Measurements from ENCODE around the gene DDIT4.

DDIT4 gene

DNA sequence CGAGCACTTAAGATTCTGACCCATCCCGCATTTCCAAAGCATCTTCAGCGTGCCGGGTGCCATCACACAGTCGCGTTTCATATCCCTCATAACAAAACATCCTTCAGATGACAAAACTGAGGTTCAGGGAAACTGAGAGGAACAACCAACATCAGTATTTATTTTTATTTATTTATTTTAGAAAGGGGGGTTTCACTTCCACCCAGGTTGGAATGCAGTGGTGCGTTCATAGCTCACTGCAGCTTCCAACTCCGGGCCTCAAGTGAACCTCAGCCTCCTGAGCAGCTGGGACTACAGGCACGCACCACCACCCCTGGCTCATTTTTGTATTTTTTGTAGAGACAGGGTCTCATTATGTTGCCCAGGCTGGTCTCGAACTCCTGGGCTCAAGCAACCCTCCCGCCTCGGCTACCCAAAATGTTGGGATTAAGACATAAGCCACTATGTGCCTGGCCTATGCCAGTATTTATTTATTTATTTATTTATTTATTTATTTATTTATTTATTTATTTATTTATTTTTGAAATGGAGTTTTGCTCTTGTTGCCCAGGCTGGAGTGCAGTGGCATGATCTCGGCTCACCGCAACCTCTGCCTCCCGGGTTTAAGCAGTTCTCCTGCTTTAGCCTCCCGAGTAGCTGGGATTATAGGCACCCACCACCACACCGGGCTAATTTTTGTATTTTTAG is 24.4 kb upstream of the DDIT4 start:
- peak; percentile 63 for DNase-seq (ENCODE audit: low spot score)

DNA sequence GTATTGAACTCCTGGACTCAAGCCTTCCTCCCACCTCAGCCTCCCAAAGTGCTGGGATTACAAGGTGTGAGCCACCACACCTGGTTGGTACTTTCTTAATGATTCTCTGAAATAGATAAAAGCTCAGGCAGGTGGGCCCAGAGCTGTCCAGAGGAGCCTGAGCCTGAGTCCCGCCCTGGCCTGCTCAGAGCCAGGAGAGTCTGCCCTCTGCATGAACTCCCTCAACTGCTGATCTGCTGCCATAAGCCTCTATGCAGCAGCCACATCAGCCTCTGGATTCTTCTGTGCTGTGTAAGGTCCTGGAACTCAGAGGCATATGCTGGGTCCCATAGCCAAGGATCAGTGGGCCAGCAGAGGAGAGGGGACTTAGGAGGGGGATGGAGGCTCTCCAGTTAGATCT is 23.1 kb upstream of the DDIT4 start:
- no peak for DNase-seq (ENCODE audit: low spot score)

GRCh38 chr10:72251635-72252034 is 22.1 kb upstream of the DDIT4 start:
- no peak for DNase-seq (ENCODE audit: low spot score)

DNA sequence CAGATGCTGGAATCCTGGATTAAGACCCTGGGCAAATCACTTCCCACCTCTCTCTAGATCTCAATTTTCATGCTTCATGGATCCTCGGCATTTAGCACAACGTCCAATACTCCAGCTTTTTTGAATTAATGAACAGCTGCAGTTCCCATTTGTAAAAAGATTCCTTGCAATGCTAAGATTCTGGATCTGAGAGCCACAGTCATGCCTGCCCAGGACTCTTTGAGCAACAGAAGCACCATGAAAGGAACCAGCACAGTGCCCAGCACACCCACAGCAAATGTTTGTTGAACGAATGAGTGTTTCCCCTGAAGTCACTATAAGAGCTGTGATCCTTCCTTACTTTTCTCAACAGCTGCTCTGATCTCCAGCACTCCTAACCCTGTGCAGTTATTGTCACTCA is 20.8 kb upstream of the DDIT4 start:
- no peak for DNase-seq (ENCODE audit: low spot score)

DNA sequence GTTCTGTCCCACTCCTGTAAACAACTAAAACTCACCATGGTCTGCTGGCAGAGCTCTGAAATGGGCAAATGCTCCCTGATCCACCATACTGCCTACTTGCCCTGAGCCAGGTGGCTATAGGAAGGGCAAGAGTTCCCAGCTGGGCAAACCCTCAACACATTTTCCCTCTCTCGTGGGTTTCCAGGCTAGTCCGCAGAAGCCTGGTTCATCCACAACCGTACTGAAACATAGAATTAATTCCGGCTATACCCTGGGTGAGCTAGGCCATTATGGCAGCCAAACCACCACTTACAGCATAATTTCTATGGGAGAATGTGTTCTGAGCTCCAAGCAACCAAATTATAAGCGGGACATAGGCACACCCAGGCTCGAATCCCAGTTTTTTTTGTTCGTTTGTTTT is 20.1 kb upstream of the DDIT4 start:
- no peak for DNase-seq (ENCODE audit: low spot score)

GRCh38 chr10:72254813-72255568 is 18.7 kb upstream of the DDIT4 start:
- no peak for DNase-seq (ENCODE audit: low spot score)

- DNase-seq (ENCODE audit: low spot score) = no peak
Observed at GRCh38 chr10:72255977-72256729, 17.6 kb upstream of the DDIT4 start.

- DNase-seq (ENCODE audit: low spot score) = peak; percentile 43
Observed at GRCh38 chr10:72257051-72257892, 16.5 kb upstream of the DDIT4 start.

DNA sequence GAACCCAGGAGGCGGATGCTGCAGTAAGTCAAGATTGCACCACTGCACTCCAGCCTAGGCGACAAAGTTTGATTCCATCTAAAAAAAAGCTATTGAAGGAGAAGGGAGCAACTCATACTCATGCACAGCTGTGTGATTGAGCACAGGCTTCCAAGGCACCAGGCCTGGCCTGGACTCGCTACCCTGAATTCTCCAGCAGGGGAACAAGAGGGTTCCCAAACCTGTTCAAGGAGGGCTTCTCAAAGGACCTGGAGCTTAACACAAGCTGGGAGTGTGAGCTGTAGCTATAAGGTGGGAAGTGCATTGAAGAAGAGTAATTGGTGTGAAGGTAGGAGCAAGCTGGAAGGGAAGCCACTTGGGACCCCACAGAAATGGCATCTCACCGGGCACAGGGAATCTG is 15.1 kb upstream of the DDIT4 start:
- no peak for DNase-seq (ENCODE audit: low spot score)

DNA sequence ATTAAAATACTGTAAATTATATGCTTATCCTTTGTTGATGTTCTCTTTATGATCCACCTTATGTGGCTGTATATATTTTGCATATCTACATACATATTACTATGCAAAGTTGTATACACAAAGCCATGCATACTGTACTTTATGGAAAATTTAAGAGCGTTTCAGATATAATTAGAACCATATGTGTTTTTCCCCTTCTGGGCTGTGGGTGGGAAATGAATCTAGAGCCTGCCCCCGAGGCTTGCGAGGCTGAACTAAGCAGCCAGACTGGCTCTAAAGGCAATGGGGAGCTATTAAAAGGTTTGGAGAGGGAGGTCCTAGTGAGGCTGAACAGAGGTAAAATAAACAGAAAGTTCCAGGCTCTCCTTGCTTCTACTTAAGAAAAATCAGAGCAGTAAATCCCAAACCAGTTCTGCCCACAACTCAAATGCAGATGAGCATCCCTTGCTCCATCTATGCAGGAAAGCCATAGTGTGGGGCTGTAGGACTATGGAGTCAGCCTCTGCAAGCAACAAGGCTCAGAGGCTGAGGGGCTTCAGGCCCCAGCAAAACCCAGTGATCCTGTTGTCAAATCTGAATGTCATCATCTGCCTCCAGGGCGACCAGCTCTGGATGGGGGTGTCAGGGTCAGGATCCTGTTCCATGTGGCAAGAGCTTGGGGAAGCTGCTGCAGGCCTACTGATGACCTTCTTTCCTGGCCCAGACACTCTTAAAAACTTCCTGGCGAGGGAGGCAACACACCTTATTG is 14.1 kb upstream of the DDIT4 start:
- peak; percentile 28 for DNase-seq (ENCODE audit: low spot score)

- DNase-seq (ENCODE audit: low spot score) = peak; percentile 29
Observed at GRCh38 chr10:72260239-72260975, 13.3 kb upstream of the DDIT4 start.

DNA sequence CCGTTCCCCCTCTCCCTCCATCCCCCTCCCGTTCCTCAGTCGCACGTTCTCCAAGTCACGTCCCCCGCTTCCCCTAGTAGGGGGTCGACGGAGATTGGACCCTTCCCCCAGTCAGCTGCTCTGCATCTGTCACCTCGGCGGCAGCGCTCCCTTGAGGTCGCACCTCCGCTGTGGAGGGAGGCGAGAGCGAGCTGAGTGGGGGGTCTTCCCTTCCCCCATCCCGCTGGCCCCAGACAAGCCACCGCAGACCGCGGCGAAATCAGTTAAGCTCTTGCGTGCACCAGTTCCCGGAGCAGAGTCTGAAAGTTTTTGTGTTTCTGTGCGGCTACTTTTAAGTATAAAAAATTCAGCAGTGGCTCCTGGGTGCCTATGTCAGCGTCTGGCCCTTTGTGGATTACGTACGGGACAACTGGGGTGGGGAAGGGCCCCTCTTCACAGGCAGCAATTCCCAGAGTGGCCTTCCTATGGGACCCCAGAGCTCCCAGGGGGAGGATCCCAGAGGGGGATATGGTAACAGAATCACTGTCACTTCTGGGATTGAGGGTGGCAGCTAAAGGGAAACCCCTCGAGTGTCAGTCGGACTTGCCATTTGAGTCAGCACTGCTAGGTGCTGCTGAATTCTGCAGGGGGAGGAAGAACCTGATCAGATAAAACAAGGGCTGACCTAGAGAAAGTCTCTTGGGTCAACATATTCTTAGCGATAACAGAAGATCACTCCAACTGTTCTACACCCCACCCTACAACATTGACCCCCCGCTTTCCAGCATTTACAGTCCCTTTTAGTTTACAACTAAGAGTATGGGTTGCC is 12.5 kb upstream of the DDIT4 start:
- peak; percentile 70 for DNase-seq (ENCODE audit: low spot score)

- no peak for DNase-seq (ENCODE audit: low spot score)
Observed at GRCh38 chr10:72261784-72262404, 11.8 kb upstream of the DDIT4 start.

- peak; percentile 74 for DNase-seq (ENCODE audit: low spot score)
Observed at GRCh38 chr10:72263613-72264241, 10.0 kb upstream of the DDIT4 start.

- DNase-seq (ENCODE audit: low spot score) = no peak
Observed at GRCh38 chr10:72264536-72264935, 9.2 kb upstream of the DDIT4 start.

DNA sequence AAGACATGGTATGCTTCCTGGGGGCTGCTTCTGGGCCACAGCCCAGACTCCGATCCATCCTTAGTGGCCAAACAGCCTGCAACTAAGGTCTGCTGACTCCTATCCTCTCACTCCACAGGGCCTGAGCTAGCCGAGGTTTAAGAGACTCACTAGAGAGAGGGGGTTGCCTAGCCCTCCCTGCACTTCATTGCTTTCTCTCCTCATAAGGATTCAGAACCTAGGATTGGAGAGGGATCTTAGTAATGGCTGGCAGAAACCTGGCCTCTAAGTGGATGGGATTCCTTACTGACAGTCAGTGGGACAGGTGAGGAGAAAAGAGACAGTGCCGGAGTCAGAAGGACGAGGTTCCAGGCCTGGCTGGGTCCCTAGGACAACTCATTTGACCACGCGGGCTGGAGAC is 8.2 kb upstream of the DDIT4 start:
- no peak for DNase-seq (ENCODE audit: low spot score)

GRCh38 chr10:72265990-72266865 is 7.5 kb upstream of the DDIT4 start:
- no peak for DNase-seq (ENCODE audit: low spot score)

GRCh38 chr10:72267381-72267780 is 6.3 kb upstream of the DDIT4 start:
- DNase-seq (ENCODE audit: low spot score) = no peak
